8988T (cell line): ENCODE data around the gene CELSR1.

Experiments used
- DNase-seq: peaks from one replicate; pipeline ENCODE4 v3.0.0; 2011

CELSR1 gene, protein sequence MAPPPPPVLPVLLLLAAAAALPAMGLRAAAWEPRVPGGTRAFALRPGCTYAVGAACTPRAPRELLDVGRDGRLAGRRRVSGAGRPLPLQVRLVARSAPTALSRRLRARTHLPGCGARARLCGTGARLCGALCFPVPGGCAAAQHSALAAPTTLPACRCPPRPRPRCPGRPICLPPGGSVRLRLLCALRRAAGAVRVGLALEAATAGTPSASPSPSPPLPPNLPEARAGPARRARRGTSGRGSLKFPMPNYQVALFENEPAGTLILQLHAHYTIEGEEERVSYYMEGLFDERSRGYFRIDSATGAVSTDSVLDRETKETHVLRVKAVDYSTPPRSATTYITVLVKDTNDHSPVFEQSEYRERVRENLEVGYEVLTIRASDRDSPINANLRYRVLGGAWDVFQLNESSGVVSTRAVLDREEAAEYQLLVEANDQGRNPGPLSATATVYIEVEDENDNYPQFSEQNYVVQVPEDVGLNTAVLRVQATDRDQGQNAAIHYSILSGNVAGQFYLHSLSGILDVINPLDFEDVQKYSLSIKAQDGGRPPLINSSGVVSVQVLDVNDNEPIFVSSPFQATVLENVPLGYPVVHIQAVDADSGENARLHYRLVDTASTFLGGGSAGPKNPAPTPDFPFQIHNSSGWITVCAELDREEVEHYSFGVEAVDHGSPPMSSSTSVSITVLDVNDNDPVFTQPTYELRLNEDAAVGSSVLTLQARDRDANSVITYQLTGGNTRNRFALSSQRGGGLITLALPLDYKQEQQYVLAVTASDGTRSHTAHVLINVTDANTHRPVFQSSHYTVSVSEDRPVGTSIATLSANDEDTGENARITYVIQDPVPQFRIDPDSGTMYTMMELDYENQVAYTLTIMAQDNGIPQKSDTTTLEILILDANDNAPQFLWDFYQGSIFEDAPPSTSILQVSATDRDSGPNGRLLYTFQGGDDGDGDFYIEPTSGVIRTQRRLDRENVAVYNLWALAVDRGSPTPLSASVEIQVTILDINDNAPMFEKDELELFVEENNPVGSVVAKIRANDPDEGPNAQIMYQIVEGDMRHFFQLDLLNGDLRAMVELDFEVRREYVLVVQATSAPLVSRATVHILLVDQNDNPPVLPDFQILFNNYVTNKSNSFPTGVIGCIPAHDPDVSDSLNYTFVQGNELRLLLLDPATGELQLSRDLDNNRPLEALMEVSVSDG (N-terminal part only)

DNA sequence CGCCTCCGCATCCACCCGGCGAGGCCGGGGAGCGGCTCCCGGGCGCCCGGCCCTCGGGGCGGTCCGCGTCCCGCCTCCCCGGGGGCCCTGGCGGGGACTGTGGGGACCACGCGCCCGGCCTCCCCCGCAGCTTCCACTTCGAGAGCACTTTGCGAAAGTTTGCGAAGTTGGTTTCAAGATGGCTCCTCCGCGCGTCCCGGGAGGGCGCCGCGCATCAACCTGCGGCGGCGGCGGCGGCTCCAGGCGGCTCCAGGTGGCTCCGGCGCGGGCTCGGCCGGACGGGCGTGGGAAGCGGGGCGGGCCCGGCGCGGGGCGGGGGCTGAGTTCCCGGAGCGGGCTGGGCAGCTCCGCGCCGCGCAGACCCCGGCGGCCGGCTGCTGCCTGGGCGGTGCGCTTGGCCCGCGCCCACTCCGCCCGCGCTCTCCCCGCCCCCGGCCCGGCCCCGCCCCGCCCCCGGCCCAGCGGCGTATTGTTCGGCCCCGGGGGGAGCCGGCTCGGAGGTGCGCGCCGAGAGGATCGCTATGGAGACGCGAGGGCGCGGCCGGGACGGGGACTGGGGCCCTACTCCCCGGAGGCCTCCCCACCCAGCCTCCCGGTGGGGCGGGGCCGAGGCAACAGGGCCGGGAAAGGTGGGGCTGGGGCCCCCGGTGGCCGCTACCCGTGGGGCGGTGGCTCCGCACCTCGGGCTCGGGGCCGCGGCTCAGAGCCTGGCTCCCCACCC, at the start of gene CELSR1:
CELSR1 (minus strand) TSS at position 396 of the 721 bp plus-strand sequence. CDS start 450 bp downstream, outside the sequence.
- peak; percentile 86 for DNase-seq

DNA sequence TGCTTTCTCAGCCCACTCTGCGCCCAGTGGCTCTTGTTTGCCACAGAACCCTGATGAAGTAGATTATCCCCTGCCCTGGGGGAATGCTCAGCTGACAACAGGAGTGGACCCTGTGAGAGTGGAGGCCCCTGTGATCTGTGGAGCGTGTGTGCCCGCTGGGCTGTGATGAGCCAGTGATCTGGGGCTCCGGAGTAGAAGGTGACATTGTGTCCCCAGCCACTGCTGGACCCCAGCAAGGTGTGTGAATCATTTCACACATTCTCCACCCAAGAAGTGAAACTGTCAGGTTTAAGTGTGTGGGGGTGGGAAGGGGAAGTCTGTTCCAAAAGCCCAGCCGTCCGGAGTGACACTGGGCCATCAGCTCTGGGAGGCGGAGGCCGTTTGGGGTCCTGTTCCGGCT, 49.6 kb upstream of the CELSR1 start:
- no peak for DNase-seq

DNA sequence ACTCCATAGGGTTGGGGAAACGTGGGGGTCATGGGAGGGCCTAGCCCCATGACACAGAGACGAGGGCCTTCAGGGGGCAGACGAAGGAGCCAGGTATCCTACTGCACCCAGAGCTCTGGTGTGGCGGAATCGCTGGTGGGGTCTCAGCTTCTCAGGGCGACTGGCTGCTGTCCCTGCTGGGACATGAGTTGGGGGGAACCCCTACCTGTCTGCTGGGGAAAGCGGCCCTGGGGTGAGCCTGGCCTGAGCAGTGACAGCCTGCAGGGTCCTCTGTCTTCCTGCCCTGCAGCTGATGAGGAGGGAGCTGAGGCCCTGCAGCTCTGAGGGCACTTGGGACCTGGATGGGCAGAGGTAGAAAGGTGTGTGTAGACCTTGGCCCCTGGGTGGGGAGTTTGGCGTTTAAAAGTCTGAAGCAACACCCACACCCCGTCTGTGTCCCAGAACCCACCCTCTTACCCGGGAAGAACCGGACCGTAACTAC, 49.2 kb upstream of the CELSR1 start:
- no peak for DNase-seq

DNA sequence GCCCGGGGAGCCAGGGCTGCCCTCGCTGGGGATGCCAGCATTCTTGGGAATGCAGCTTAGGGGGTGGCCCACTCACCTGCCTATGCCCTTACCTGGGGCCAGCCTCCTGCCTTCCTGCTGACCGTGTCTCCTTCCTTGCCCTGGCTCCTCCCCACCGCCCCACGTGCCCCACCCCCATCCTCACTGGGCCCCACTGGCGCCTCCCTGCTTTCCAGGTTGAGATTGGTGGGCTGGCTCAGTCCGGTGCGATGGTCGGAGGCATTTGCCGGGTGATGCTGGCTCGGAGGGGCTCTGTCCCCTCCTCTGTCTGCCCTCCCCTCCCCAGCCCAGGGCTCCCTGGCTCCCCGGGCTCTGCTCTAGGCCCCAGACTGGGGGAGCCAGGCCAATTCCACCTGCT, 48.7 kb upstream of the CELSR1 start:
- no peak for DNase-seq

DNA sequence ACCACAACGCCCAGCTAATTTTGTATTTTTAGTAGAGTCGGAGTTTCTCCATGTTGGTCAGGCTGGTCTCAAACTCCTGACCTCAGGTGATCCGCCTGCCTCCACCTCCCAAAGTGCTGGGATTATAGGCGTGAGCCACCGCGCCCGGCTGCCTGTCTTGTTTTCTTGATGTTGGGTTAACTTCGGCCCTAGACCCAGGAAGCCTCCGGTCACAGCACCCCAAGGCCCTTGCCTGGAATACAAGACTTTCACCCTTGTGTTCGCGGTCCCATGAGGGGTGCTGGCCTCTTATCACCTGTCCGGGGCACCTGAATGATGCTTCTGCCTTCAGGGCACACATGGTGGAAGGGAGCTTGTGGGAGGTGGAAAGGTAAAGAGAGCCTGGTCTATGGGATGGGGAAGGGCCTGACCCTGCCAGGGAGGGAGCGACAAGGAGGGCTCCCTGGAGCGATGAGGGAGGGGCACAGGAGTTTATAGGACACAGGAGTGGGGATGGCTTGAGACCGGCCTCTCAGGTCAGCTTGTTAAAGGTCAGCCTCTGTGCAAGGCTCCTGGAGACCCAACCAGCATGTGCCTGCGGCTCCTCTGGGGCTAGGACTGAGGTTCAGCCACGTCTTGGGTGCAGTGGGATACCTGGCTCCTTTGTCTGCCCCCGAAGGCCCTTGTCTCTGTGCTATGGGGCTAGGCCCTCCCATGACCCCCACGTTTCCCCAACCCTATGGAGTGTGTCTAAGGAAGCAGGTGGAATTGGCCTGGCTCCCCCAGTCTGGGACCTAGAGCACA, 48.1 kb upstream of the CELSR1 start:
- DNase-seq: no peak

DNA sequence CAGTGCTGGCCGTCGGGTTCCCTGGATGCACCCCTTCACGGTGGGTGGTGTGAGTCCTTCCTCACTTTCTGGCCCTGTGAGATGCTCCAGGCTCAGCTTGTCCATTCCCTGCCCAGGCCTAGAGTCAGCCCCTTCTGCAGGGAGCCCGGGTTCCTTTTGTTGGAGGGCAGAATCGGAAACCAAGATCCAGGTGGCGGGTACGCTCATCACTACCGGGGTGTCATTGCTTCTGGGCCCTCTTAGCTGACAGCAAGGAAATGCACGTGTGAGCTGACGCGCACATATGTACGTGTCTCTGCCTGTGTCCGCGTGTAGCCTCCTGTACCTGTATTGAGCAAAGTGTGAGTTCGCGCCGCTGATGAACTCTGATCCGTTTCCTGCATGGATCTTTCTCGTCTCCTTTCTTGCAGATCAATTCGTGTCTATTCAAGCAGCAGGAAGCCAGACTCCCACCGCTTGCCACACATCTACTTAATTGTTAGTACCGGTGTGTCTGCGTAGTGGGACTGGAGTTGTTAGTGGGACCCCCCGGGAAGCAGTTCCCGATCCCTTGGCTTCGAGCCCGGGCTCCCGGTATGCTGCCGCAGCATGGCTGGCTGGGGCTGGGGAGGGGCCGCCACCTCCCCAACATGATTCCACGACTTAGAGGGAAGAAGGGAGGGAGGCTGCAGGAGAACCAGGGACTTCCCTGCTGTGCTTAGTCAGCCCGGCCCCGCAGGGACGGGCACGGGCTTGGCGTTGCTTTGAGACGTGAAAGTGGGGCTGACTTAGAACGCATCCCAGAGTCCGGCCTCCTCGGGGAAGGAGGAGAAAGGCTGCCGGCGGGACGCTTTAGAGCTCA, 46.9 kb upstream of the CELSR1 start:
- no peak for DNase-seq

DNA sequence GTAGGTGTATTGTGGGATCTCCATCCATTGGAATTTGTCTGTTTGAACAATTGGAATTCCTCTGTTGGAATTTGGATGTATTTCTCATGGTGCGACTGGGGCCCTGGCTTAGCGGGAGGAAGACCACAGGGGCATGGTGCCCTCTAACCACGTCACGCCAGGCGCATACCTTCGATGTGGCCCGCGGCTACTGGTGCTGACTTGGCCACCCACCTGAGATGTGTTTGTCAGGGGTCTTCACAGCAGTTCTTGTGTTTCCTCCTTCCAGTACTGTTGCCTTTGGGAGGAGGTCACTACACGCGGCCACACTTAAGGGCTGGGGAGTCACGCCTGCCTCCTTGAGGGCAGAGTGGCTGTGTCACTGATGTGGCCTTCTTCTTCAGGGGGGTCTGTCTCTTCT, 46.2 kb upstream of the CELSR1 start:
- no peak for DNase-seq

DNA sequence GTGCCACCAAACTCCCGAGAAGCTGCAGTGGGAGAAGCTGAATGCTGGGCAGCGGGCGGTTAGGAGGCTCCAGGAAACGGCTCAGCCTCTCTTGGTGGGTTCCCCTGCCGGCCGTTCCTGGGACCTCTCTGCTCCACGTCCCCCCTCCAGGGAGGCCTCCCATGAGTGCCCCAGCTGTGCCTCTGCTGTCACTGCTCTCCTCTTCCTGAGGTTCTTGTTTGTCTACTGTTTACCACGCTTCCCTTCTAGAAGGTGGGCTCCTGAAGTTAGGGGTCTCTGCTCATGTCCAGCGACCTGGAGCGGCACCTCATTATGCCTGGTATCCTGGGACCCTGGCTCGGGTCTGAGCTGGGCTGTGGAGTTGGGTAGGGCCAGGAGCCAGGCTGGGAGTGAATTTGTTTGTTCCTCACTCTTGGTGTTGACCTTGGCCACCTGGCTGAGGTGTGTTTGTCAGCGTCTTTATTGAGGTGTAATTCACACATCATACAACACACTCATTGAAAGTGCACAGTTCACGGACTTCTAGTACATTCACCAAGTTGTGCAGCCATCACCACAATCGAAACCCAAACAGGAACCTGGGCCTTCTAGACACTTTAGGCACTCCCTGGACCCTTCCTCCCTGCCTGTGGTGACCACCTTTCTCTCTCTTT, 45.0 kb upstream of the CELSR1 start:
- no peak for DNase-seq

DNA sequence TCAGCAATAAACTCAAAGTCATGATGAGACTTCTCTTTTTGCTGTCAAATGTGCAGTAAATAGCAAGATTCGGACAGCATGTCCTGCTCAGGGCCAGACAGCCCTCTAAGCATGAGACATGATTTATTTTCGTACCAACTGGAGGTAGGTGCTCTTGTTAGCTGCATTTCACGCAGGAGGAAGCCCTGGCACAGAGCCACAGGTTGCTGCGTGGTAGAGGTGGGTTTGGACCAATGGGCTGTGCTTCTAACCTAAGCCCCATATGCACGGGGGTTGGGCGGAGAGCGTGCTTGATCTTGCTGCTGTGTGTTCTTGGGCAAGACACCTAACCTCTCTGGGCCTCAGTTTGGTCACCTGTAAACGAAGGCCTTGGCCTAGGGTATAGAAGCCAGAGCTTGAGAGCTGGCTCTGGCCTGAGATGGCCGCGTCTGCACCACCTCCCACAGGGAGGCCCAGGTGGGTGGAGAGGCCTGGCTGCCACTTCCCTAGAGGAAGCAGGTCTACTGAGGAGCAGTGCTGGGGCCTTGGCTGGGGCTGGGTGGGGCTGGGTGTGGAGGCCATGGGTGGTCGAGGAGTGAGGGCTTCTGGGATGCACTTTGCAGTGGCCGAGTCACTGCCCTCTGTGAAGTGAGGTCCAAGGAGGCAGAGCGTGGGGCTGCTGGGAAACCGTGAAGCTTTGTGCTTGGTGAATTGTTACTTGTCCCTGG, 44.3 kb upstream of the CELSR1 start:
- DNase-seq: no peak

DNA sequence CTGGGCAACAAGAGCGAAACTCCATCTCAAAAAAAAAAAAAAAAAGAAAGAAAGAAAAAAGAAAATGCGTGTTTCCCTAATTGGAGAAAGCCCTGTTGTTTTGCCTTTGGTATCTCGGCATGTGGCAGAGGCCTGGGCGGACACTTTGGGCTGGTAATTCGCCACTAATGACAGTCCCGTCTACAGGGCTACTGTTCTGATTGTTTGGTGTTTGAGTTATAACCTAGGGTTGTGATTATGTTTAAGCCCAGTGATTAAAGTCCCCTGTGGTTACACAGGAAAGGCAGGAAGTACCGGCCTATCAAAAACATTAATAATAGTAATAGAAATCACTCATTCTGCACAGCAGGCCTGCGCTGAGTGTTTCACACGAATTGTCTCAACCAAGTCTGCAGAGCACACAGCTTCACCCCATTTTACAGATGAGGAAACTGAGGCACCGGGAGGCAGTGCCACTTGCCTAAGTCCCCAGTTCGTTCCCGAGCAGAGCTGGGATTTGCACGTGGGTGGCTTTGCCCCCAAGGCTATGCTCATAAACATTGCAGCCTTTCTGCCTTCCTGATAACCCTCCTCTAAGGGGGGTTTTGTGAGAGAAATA, 43.6 kb upstream of the CELSR1 start:
- no peak for DNase-seq

DNA sequence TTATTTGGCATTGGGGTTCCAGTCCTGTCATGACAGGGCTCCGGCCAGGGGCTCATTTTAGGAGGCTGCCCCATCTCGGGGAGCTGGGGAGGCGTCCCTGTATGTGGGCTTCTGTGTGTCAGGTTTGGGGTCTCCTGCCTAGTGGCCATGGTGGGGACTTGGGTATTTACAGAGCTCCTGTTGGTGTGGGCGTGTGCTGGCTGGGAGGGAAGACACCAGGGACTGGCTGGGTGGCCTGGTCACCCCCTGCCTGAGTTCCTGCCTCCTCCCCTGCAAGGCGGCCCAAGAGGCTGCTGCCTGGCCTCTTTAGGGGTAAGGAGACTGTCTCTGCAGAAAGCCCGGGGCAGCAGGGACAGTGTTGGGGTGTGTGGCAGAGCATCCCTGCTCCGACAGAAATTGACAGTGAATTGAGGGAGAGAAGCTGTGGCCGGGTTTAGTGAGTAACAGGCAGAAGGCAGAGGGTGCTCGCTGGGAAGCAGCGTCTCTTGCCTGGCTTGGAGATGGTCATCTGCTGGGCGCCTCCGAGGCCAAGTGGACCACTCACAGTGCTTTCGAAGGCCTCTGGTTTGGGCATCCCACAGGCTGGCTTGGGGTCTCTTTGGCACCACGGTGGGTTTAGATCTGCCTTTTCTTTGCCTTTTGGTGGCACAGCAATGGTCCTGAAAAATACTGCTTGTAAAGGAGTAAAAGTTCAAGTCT, 42.5 kb upstream of the CELSR1 start:
- no peak for DNase-seq

DNA sequence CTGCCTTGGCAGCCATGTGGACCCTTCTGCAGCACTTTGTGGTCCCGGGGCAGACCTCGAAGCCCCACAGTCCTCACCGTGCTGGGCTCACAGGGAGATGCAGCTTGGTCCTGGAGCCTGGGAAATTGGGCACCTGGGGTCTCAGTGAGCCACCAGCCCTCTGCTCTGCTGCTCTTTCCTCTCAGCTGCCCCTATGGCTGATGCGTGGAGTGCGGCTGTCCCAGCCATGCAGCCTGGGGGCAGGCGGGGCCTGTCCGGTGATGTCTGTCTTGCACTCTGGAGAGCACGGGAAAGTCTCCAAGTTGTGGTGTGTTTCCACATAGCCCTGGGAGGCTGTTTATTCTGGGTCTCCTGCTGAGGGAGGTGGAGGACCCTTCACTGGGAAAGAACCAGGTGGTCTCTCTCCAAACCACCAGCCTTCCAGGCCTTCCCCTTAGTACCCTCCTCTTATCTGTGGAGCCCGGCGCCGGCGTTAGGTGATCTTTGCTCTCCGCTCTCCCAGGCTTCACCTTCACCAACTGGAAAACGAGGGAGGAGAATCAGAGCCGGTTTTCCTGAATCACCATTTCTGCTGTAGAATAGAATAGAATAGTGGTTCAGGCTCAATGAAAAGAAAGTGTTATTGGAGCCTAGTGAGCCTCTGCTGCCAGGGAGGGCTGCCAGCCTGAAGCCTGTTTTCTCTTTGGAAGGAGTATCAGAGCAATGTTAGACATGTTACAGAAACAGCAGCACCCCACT, 41.6 kb upstream of the CELSR1 start:
- DNase-seq: no peak

DNA sequence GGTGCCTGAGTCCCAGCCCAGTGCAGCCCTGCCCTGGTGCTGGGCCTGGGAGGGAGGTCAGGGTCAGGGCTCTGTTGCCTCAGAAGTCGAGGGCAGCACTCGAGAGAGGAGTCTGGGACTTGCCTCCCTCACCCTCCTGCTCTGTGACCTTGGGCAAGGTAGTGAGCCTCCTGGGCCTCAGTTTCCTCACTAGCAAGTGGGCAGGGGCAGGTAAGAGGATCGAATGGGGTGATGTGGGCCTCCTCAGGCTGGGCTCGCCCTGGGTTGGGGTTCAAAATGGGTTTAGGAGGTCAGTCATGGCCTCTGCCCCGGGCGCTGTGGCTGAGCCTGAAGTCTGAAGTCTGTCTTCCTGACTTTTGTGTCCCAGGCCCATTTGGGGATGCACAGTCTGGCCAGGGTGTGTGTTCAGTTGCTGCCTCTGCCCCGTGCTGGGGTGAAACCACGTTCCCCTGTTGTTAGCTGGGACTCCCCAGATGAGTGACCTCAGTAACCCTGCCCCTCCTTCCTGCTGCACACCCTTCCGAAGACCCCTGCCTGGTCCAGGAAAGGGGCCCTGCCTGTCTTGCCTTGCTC, 40.9 kb upstream of the CELSR1 start:
- no peak for DNase-seq

DNA sequence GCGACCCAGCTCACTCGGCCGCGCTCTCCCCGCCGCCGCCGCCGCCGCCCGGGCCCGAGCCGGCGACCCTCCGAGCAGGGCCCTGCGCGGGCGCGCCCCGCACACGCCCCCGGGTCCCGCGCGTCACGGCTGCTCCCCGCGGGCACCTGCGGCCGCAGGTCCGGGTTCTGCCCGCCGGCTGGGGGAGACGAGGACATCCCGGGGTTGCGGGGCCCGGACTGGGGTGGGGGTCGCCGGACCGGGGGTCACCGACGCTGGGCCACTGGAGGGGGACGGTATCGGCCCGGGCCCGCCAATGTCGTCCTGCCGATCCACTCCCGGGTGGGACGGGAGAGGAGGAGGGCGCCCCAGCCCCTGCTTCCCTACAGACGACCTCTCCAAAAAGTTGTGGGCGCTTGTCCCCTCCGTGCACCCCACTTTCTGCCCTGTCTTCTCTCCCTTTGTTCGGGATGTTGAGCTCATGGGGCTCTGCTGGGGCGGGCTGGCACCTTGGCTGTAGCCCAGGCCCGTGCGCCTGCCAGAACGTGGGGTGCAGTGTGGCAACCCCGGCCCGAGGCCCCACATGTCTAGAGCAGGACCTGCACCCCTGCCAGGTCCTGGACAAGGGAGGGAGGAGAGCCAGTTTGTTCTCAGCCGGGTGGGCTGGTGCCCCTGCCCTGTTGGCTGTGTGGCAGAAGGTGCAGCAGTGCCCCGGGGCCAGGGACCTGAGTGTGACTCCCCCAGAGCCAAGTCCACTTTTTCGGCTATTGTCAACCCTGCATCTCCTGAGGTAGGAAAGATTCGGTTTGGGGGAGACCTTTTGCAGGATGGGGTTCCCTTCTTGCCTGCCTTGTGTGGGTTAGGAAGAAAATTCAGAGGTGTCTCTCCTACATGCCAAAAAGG, 40.2 kb upstream of the CELSR1 start:
- no peak for DNase-seq

DNA sequence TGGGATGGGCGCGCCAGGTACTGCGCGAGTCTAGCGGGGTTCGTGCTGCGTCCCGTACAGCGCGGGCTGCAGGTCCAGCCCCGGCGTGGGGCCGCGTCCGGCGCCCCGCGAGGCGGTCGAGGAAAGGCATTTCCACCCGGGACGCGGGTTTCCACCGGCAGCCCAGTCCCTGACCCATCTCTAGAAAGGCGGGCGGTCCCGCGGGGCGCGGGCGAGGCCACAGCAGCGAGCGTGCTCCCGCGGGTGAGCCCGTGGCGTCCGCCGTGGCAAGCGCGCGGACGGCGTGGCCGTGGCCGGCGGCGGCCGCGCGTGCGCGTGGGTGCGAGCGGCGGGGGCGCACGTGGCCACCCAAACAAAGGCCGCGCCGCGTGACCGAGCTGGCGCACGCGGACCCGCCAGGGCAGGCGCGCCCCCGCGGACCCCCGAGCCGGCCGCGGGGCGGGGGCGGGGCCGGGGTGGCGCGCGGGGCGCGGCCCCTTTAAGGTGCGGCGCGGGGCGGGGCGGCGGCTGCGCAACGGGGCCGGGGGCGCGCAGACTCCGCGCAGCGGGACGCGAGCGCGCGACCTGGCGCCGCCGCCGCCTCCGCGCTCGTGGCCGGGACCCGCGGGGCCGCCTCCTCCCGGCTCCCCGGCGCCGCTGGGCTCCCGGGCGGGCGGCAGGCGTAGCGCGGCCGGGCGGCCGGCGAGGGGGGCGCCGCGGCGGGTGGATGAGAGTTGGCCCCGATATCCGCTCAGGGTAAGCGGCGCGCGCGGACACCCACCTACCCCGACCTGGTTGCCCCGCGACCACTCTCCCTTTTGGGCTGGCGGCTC, 39.3 kb upstream of the CELSR1 start:
- DNase-seq: peak; percentile 76
